ENCODE measurements around the gene OR2T1. TPM values are rescaled to one million over a fixed set of nuclear protein-coding genes. Genes with fewer than 3 reads are reported as not detected.

OR2T1 gene
- total and polyA plus RNA-seq, 10 of the 15 experiments (the other 5 are each of a cell fraction or from before 2014, with no cell fraction given), result 0.02 TPM; not detected in 9

GRCh38 chr1:248388426-248388825 is 14.4 kb upstream of the OR2T1 start:
- SMC1A ChIA-PET (ENCODE audit: uncharacterized antibody, unreplicated experiment), result interaction anchor here (1.1 kb wide), 1 partner anchor 30 kb away, joined by 3 read pairs; no protein-coding TSS in a partner anchor
- no peaks in the 10 kb centered on the region for H3K36me3 ChIP-seq (ENCODE audit: control insufficient read depth in 2 of 2, insufficient read depth in 2 of 2, low read length in 1 of 2)
- intact Hi-C loops (cut with micrococcal nuclease; ENCODE audit: unreplicated experiment), result no loop called here
- no peak overlapping the region for H2AFZ ChIP-seq (ENCODE audit: control insufficient read depth, low read depth, low read length)
- no peaks in the 10 kb centered on the region for H3K79me2 ChIP-seq (ENCODE audit: control insufficient read depth, insufficient read depth, low read length)
- FAIRE-seq (no peak), DNase-seq (ENCODE audit: low read depth, low spot score) (no peak), ATAC-seq (no peak)
- no peaks in the 10 kb centered on the region for H3K9me3 ChIP-seq (replicated peaks; ENCODE audit: control insufficient read depth, insufficient read depth, low read length)
- 3% methylated on average over 2 of the region's 2 CpGs for WGBS (ENCODE audit: insufficient coverage, insufficient replicate concordance, low lambda C conversion rate, missing lambda C conversion rate)
- no peak overlapping the region for H3K27ac ChIP-seq (ENCODE audit: control insufficient read depth, insufficient read depth)
- POLR2A ChIA-PET, result no interaction called here
- no TSS peak for BruUV-seq (replicated peaks)
- no peaks in the 10 kb centered on the region for H3K4me1 ChIP-seq (ENCODE audit: control insufficient read depth, insufficient read depth, low read length)
- RAD21 ChIA-PET (ENCODE audit: unreplicated experiment), result no interaction called here
- H4K20me1 ChIP-seq (ENCODE audit: control insufficient read depth, insufficient read depth), result no peaks in the 10 kb centered on the region
- no peaks in the 10 kb centered on the region for H3K27me3 ChIP-seq (replicated peaks in 1 of 2; ENCODE audit: control insufficient read depth in 2 of 2, insufficient read depth in 2 of 2, low read length in 1 of 2)
- in situ Hi-C loops (cut with MboI), result no loop called here
- no peak overlapping the region for H3K4me3 ChIP-seq
- no peak overlapping the region for H3K9ac ChIP-seq (ENCODE audit: control insufficient read depth, insufficient read depth, low read length)
- CTCF ChIA-PET, result no interaction called here
- TF ChIP-seq ZNF24 (IDR thresholded peaks at IDR 0.05) (no peak), EP300 (IDR thresholded peaks at IDR 0.05; ENCODE audit: borderline replicate concordance in 1 of 2, control insufficient read depth in 1 of 2, low read depth in 2 of 2, low read length in 2 of 2) (no peak), CREM (IDR thresholded peaks at IDR 0.05; ENCODE audit: low read depth) (no peak), ZSCAN29 (IDR thresholded peaks at IDR 0.05) (no peak), CEBPZ (IDR thresholded peaks at IDR 0.05; ENCODE audit: low read depth, low read length) (no peak), BCL11A (IDR thresholded peaks at IDR 0.05; ENCODE audit: low read depth, low read length) (no peak), SIN3A (IDR thresholded peaks at IDR 0.05; ENCODE audit: low read depth, low read length) (no peak), RAD51 (IDR thresholded peaks at IDR 0.05) (no peak), CREB1 (IDR thresholded peaks at IDR 0.05; ENCODE audit: low read depth) (no peak), ATF3 (IDR thresholded peaks at IDR 0.05; ENCODE audit: borderline replicate concordance, extremely low read depth, low read depth, low read length) (no peak), IKZF1 (conservative IDR thresholded peaks at IDR 0.05) (no peak), JUNB (IDR thresholded peaks at IDR 0.05) (no peak), TBL1XR1 (IDR thresholded peaks at IDR 0.05; ENCODE audit: low read depth, low read length) (no peak), ETV6 (conservative IDR thresholded peaks at IDR 0.05 in 1 of 2, IDR thresholded peaks at IDR 0.05 in 1 of 2; ENCODE audit: borderline replicate concordance in 1 of 2, low read depth in 1 of 2) (no peak), KDM1A (IDR thresholded peaks at IDR 0.05; ENCODE audit: borderline replicate concordance) (no peak), ZBTB4 (CRISPR knock-in tag; IDR thresholded peaks at IDR 0.05) (no peak), BRCA1 (IDR thresholded peaks at IDR 0.05; ENCODE audit: low read depth, low read length) (no peak), TCF7 (IDR thresholded peaks at IDR 0.05; ENCODE audit: borderline replicate concordance) (no peak), MYB (IDR thresholded peaks at IDR 0.05; ENCODE audit: borderline replicate concordance, low read depth, low read length) (no peak)
- no peak overlapping the region for H3K4me2 ChIP-seq (ENCODE audit: control insufficient read depth, insufficient read depth)

Measured in GM12878 (cell line).